Panc1 (cell line): ENCODE results near the gene CUL4A.

Source experiments
- SIN3A ChIP-seq: IDR thresholded peaks from 2 replicates; pipeline ENCODE4 v1.6.1; 2012; ENCODE audit warnings: low read depth, mild to moderate bottlenecking, low read length, moderate library complexity, borderline replicate concordance; ENCODE audit not compliant: insufficient read depth
- TF ChIP-seq, protein P1 (sequence below): fragments of 450-650 bp; IDR thresholded peaks from 2 replicates; pipeline ENCODE4 v1.5.1; 2017; ENCODE audit warnings: mild to moderate bottlenecking
- TF ChIP-seq, protein P2 (sequence below), 2 experiments: IDR thresholded peaks; 2 replicates each; pipeline ENCODE4 v1.6.1; 2011 to 2012; ENCODE audit warnings: low read depth in 2 of 2, control low read depth in 1 of 2, low read length in 1 of 2, mild to moderate bottlenecking in 1 of 2, moderate library complexity in 1 of 2; ENCODE audit not compliant: insufficient read depth in 1 of 2

DNA sequence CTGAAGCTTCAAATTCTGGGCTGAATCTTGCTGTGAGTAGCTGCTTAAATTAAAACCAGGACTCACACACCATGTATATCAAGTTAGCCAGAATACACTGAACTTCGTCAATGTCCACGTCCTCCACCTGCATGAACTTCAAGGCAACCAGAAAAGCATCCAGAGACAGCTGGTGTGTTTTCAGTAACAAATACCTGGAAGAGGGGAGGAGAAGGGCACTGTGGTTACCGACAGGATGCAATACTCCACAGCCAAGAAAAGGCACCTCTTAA lies 30.6 kb upstream of the CUL4A start:
- TF ChIP-seq, protein P1, sequence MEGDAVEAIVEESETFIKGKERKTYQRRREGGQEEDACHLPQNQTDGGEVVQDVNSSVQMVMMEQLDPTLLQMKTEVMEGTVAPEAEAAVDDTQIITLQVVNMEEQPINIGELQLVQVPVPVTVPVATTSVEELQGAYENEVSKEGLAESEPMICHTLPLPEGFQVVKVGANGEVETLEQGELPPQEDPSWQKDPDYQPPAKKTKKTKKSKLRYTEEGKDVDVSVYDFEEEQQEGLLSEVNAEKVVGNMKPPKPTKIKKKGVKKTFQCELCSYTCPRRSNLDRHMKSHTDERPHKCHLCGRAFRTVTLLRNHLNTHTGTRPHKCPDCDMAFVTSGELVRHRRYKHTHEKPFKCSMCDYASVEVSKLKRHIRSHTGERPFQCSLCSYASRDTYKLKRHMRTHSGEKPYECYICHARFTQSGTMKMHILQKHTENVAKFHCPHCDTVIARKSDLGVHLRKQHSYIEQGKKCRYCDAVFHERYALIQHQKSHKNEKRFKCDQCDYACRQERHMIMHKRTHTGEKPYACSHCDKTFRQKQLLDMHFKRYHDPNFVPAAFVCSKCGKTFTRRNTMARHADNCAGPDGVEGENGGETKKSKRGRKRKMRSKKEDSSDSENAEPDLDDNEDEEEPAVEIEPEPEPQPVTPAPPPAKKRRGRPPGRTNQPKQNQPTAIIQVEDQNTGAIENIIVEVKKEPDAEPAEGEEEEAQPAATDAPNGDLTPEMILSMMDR = no peak
- TF ChIP-seq, protein P2, sequence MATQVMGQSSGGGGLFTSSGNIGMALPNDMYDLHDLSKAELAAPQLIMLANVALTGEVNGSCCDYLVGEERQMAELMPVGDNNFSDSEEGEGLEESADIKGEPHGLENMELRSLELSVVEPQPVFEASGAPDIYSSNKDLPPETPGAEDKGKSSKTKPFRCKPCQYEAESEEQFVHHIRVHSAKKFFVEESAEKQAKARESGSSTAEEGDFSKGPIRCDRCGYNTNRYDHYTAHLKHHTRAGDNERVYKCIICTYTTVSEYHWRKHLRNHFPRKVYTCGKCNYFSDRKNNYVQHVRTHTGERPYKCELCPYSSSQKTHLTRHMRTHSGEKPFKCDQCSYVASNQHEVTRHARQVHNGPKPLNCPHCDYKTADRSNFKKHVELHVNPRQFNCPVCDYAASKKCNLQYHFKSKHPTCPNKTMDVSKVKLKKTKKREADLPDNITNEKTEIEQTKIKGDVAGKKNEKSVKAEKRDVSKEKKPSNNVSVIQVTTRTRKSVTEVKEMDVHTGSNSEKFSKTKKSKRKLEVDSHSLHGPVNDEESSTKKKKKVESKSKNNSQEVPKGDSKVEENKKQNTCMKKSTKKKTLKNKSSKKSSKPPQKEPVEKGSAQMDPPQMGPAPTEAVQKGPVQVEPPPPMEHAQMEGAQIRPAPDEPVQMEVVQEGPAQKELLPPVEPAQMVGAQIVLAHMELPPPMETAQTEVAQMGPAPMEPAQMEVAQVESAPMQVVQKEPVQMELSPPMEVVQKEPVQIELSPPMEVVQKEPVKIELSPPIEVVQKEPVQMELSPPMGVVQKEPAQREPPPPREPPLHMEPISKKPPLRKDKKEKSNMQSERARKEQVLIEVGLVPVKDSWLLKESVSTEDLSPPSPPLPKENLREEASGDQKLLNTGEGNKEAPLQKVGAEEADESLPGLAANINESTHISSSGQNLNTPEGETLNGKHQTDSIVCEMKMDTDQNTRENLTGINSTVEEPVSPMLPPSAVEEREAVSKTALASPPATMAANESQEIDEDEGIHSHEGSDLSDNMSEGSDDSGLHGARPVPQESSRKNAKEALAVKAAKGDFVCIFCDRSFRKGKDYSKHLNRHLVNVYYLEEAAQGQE (IDR thresholded peaks at IDR 0.05; ENCODE audit: insufficient read depth in 1 of 2, low read depth in 2 of 2, low read length in 1 of 2) = no peak
- TF ChIP-seq SIN3A = no peak
